ENCODE results near the gene TSPAN17.
A peak's percentile ranks its signal among the peaks of the same experiment; 100 is the strongest.

TSPAN17 gene

DNA sequence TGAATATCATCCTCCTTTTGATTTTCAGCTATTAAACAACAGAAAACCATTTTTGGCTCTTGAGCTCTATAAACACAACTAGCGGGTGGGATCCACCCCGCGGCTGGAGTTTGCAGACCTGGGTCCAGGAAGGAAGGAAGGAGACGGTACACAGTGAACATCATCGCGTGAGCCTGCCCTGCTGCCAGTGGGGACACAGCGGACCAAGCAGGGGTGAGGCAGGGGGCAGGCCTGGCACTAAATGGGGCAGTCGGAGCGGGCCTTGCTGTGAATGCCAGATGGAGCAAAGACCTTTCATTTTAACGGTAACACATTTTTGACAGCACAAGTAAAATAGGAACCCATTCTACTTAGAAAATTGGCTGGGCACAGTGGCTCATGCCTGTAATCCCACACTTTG, 14.4 kb downstream of the TSPAN17 start:
- DNase-seq, result no peak

DNA sequence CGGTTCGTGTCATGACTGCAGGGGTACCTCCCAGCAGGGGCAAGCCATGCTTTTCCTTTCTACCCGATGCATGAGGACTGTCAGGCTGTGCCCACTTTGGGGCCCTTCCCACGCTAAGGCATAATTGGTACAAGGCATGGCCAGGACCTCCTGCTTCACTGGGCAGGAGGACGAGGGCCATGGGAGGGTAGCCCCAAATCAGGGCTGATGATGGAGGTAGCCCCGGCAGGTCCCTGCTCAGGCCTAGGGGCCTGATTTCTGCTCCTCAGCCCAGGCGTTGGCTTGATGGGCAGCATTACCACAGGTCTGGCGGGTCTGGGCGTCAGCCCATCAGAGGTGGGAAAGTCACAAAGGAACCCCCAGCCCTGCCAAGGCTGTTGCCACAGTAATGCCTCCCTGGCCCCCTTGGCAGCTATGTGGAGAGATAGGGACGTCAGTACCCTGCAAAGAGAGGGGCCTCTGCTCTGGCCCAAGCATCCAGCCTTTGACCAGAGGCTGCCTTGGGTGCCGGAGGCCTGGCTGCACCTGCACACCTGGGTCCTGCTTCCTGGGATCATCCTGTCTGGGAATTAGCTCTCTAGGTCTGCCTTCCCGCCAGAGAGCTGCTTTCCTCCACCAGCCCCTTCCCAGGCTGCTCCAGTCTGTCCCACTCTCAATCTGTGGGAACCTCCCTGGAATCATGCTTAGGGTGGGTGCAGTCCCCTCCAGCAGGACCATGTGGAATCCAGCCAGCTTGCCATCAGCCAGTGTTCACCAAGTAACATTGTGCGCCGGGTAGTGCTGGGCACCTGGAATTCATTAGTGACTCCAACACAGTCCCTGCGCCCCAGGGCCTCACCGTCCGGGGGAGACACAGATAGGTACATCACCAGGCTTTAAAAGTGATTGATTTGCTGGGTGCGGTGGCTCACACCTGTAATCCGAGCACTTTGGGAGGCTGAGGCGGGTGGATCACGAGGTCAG, 15.4 kb downstream of the TSPAN17 start:
- no peak for DNase-seq

DNA sequence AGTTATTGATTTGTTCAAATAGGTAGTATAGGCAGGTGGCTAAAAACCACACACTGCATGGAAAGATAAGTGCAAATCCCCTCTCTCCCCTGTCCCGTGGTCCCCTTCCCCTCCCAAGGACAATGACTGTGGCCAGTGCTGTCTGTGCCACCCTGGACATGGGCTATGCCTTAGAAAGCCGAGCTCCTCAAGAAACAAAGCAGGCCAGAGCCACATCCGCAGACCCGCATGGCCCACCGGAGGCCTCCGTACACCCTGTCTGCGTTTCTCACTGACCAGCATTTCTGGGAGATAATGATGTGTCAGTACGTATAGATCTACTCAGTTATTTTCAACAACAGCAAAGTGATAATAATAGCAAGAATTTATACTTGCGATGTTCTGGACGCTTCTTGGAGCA, 16.3 kb downstream of the TSPAN17 start:
- DNase-seq, result no peak

DNA sequence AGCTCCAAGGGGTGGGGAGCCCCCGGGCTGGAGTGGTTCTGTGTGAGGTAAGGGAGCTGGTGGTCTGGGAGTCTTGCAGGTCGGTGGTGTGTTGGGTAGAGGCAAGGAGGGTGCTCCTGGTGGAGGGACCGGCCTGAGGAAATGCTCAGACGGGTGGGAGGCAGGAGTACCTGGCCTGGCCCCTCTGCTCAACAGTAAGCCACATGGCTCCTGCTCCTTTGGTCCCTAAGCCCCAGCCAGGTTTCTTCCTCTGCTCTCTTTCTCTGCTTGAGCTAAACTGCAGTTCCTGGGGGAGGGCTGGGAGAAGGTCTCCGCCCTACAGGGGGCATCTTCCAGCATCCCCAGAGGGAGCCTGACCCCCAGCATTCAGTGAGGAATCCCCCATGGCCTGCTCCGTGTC, 17.2 kb downstream of the TSPAN17 start:
- DNase-seq, result no peak

DNA sequence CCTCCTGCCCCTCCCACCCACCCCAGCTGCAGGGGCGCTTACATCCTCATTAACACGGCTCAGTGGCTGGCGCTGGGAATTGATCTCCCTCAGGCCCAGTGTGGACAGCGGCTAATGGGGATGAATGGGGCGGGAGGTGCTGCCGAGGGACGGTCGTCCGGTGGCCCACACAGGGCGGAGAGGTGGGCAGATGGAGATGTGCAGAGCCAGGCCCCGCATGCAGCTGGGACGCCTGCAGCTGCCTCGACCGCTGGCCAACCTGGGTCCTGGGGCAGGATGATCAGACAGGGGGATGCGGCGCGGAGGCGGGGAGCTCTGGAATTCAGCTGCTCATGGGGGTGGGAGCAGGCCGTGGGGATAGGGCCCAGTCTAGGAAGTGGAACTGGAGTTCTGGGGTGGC, 17.6 kb downstream of the TSPAN17 start:
- DNase-seq, result no peak

DNA sequence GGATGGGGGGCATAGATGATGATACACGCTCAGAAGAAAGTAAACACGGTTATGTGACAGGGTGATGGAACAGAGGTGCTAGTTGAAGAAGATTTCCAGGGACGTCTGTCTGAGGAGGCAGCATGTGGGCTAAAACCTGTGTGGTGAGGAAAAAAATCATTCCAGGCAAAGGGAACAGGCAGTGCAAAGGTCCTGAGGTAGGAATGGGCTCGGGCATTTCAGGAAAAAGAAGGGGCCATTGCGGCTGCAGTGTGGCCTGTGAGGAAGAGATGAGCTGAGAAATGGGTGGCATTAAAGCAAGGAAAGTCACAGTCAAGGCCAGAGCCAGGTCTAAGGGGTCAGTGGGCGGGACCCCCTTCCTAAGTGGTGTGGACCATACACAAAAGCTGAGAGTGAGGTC, 18.2 kb downstream of the TSPAN17 start:
- no peak for DNase-seq

DNA sequence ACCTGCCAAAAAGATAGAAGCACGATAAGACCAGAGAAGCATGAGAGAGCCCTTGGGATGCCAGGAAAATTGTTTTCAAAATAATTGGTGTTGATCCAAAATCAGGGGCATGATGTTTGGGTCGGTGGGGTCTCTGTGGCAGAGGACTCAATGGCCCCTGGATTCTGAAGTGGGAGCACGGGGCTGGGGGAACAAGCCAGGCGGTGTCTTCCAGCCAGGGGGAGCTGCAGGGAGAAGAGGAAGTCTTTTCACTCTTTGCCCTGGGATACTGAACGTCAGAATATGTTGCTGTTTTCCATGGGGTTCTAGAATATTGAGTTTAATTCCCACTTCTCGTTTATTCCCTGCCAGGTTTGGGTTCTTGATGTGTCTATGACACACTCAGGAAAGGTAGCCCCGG, 20.4 kb downstream of the TSPAN17 start:
- DNase-seq, result no peak

DNA sequence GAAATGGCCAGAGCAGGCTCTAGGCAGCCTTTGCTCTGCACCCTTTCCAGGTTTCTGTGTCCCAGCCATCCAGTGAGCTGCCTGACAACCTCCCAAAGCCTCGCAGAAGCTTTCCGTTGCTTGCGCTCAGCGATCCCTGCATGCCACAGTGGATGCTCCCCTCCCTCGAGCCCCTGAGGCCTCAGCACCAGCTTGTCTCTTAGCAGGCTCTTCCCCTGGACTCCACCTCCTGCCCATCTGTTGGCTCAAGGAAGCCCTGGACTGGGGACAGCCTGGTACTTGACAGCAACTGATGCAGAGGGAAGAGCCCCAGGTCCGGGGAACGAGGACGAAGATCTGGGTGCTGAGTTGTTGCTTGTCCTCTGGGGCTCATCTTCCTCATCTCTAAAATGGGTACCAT, 23.2 kb downstream of the TSPAN17 start:
- no peak for DNase-seq

DNA sequence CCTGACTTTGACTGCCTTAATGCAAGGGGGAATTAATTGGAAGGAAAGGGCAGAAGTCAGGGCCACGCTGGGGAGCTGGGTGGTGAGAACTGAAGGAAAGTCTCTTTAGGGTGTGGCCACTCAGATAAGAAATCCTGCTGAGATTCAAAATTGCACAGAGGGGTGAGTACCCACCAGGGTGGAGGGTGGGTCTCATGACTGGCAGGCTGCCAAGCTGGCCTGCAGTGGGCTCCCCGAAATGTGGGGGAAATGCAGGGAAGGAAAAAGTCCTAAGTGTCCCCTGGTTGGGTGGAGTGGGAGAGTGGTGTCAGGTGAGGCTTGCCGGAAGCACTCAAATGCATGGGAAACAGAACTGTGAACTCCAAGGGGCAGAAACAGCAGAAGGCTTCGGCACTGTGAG, 24.1 kb downstream of the TSPAN17 start:
- no peak for DNase-seq

DNA sequence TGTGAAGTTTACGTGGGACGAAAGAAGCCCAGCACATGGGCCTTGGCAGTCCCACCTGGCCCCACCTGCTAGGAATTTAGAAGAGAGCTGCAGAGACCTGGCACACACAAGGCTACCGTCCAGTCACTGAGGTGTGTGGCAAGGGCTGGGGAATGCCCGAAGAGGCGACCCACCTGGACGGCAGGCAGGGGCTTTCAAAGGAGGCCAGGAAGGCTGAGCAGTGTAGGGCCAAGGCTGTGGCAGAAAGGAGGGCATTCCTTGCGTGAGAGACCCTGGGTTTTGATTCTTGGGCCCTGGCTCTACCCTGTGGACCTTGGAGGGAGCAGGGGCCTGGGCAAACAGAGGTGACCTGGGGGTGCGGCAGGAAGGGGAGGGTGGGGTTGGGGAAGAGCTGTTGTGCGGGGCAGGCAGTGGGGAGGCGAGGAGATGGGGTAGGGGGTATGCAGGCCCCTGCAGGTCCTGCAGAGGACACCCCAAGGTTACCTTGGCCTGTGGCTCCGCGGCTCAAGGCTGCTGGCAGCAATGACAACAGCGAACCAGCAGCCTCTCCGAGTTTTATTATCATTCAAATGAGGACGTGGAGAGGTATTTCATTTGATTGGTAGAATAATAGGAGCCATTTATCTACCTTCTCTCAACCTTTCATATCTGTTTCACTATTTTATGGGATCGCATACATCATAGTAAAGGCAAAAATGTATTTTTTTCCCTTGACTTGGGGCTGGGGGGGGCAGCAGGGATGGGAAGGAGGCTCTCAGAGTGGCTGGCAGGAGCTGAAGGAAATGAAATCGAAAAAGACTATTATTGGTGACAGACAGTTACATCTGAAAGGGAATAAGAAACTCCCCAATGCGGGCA, 24.8 kb downstream of the TSPAN17 start:
- DNase-seq, result no peak

DNA sequence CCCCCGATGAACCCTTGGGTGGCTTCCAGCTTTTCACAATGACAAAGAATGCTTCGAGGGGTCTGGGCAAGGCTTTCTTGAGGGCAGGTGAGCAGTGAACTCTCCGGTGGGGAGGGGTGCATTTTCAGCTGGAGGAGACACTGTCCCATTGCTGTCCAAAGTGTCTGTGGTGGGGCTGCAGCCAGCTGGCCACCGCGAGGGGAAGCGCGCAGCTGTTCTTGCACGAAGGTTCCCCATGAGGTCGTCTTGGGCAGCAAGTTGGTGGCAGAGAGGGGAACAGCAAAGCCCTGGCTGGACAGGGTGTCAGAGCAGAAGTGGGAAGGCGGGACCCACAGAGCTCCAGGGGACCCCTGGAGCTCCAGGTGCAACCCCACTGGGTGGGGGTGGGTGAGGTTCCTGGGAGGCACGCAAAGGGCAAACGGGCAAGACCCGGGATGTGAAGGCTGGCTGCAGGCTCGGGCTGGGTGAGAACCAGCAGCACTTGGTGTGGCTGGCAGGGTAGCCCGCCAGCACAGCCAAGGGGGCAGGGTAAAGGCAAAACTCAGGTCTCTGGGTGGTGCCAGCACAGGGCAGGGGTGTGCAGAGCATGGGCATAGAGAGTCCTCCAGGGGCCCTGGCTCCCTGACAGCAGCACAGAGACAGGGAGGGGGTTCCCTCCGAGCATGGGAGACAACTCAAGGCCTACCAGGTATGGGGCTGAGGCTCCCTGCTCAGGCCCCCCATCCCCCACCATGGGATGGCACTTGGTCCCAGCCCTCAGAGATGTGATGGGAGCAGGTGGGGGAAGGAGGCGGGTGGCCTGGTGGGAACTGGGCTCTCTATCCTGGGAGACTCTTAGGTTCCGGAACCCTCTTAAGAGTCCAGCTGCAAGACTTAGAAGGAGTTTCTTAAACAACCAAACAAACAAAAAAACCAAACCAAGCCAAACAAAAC, 26.6 kb downstream of the TSPAN17 start:
- DNase-seq, result no peak

DNA sequence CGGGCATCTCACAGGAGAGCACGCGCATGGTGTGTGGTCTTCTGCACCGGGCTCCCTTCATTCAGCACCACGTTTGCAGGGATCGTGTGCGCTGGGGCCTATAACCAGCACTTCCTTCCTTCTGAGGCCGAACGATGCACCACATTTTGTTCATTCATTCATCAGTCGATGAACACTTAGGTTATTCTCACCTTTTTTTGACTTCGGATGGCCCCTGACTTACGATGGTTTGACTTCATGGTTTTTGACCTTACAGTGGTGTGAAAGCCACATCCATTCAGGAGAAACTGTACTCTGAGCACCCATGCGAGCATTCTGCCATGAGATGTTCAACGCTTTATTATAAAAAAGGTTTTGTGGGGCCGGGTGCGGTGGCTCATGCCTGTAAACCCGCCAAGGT, 27.5 kb downstream of the TSPAN17 start:
- no peak for DNase-seq

DNA sequence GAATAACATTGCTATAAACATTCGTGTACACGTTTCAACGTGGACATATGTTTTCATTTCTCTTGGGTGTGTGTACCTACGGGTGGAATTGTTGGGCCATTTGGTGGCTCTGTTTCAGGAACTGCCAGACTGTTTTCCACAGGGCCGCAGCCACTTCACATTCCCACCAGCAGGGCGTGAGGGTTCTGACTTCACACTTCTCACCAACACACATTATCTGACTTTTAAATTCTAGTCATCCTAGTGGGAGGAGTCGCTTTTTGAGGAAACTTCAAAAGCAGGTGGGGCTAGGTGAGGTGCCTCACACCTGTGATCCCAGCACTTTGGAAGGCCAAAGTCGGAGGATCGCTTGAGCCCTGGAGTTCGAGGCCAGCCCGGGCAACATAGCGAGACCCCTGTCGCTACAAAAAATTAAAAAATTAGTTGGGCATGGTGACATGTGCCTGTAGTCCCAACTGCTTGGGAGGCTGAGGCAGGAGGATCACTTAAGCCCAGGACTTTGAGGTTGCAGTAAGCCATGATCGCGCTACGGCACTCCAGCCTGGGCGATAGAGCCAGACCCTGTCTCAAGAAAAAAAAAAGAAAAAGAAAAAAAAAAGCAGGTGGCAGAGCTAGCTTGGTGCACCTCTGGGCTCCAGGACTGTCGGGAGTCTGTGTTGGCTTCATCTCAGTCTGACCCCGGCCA, 28.5 kb downstream of the TSPAN17 start:
- DNase-seq, result peak; percentile 83

DNA sequence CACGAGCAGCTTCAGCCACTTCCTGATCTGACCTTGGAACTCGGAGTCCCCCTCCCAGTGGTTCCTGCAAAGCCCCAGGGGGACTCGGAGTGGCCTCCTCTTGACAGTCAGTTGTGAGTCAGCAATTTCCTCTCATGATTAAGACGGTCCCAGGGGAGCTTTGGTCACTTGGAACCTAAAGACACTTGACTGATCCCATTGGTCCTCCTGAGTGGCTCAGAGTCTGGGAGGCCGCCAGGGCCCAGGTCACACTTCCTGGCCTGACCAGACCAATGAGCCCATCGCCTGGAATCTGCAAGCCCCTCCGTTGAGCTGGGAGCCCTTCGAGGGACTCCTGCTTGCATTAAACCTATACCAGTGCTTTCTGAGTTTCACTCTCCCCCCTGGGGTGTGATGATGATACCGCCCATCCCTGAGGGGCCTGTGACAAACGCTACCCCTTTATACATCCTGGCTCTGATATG, 29.1 kb downstream of the TSPAN17 start:
- peak; percentile 67 for DNase-seq

DNA sequence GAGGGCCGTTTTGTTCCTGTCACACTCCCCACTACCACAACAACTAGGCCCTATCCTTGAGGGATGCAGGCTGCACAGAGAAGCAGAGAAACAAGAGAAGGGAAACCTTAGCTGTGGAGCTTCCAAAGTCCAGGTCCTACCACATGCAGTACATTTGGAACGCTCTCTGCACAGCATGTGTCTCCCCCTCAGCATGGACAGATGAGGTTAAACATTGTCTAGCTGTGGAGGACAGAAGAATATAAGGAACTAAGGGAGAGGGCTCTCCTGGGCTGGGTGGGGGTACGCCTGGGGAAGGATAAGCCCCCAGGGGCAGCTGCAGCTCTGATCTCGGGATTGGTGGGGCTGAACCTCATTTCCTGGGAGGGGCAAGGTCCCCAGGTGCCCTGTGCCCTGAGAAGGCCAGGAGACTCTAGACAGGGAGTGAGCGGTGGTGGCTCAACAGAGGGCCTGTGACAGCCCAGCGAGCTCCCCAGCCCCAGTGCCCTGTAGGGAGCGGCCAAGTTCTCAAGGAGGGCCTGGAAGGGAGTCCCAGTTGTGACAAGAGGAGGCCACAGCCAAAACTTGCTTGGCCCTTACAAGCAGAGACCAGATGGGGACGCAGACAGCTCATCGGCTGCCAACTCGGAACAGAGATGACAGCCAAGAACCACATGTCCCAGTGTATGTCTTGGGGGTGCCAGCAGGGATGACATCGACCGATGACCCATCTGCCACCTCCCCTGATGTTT, 30.1 kb downstream of the TSPAN17 start:
- DNase-seq, result no peak

DNA sequence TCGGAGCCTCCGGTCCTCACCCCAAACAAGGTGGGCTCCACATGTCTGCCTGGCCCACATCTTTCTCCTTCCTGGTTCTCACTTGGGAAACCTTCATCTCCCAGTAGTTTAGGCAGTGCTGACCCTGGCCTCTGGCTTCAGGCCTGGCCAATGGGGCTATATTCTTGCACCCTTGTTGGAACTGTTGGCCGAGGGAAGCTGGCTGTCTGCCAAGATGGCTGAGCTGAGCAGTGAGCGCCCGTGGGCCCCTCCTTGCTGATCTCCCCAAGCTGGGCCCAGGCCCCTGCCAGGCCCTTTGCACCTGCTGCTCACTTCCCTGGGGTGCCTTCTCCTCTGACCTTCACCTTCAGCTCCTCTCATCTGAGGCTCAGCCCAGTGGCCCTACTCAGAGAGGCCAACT, 31.3 kb downstream of the TSPAN17 start:
- no peak for DNase-seq

DNA sequence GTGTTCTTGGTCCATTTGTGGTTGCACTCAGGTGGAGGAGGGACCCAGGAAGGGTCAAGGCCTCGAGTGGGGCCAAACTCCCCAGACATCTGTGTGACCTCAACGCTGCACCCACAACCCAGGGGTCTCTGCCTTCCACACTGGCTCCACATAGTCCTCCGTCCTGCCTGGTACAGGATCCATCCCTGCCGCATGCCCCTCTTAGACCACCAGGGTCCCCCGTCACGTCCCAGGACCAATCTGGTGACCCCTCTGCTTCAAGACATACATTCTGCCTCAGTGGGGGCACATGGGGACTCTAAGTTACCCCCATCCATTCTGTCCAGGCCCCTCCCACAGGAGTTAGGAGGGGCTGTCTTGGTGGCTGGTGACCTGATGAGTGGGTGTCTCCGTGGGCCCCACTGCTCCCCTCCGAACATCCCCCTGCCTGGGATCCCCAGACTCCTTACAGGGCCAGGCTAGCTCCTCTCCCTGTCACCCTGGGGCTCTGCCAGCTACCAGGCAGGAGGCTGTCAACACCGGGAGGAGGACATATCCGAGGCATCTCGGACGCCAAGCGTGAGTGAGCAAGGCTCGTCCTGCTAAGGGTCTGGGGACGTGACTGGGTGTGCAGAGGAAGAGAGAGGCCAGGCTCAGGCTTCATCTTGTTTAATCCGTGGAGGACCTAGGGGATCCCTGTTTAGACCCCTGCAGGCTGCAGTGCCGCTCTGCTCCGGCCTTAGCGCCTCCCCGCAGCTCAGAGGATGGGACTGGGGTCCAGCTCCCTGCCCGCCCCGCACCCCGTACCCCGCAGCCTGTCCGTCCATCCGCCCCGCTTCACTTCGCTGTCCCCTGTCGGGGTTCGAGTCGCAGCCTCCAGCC, 32.3 kb downstream of the TSPAN17 start:
- no peak for DNase-seq

DNA sequence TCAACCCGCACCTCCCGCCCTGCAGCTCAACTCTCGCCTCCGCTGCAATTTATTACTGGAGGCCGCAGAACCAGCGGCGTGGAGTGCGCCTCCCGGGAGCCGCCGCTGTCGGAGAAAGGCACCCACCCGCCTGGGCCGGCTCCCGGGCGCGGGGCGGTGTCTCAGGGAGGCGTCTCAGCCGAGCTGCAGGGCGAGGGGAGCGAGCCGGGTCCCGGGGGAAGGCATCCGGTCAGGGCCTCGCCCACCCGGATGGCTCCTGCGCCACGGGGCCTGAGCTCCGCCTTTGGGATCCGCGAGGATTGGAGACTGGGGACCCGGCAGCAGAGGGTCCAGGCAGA, 32.9 kb downstream of the TSPAN17 start:
- no peak for DNase-seq

DNA sequence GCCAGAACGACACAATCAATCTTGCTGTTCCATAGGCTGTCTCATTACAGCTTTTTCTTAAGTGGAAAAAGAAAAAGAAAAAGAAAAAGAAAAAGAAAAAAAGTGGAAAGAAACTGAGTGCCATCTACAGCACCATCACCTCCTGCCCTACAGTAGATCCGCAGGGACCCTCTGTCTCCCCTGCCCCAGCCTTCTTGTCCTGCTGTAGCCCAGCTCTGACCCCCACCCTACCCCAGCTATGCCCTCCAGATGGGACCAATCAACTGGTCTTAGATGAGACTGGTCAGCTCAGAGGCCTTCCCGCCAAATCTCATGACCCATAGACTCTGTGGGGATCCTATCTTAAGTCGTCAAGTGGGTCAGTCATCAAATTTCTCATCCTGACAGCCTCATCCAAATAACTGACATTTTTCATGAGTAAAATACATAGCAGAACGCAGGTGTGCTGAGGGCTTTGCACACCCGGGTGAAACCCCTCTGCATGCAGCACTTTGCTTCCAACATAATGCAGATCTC, 34.8 kb downstream of the TSPAN17 start:
- DNase-seq, result no peak

DNA sequence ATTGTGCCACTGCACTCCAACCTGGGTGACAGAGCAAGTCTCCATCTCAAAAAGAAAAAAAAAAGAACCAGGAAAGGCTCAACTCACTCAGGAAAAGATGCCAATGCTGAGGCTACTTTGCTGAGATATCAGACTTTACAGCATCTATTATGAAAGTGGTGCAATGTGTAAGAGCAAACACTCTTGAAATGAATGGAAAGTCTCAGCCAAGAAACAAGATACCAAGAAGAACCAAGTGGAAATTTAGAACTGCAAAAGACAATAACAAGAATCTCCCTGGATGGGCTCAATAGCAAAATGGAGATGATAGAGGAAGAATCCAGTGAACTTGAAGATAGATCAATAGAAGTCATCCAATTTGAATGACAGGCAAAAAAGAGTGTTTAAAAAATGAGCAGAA, 37.7 kb downstream of the TSPAN17 start:
- no peak for DNase-seq

Measured in islet precursor cell (in vitro differentiated cells).